ENCODE measurements around the gene SPCS1.
A peak's percentile ranks its signal among the peaks of the same experiment; 100 is the strongest.
"Not testable (repeated sequence)": the region's sequence is repeated elsewhere in the genome, so short reads cannot be mapped to it uniquely, and the experiment has no call there.

Gene SPCS1

GRCh38 chr3:52705688-52706686 lies at the start of gene SPCS1, which contains the start of gene GLT8D1:
Gene SPCS1, plus strand, starts transcription at chr3:52706106. Its CDS starts 141 bp downstream, at chr3:52706247.
Gene GLT8D1, minus strand, starts transcription at chr3:52705791. Its CDS starts 5,331 bp downstream, at chr3:52700460.
- peak; percentile 80 for DNase-seq

- DNase-seq, result no peak
Observed at GRCh38 chr3:52660046-52660445, 45.9 kb upstream of the SPCS1 start.

- DNase-seq, result no peak
Observed at GRCh38 chr3:52663098-52663497, 42.8 kb upstream of the SPCS1 start.

GRCh38 chr3:52670621-52671521 lies 35.0 kb upstream of the SPCS1 start:
- DNase-seq, result peak; percentile 98

GRCh38 chr3:52671676-52672075 lies 34.2 kb upstream of the SPCS1 start:
- no peak for DNase-seq

GRCh38 chr3:52676201-52676600 lies 29.7 kb upstream of the SPCS1 start:
- not testable (repeated sequence) for DNase-seq

- DNase-seq, result no peak
Observed at GRCh38 chr3:52678265-52679198, 27.4 kb upstream of the SPCS1 start.

GRCh38 chr3:52679199-52679538 lies 26.7 kb upstream of the SPCS1 start:
- DNase-seq, result no peak

GRCh38 chr3:52679811-52680210 lies 26.1 kb upstream of the SPCS1 start:
- DNase-seq, result no peak

GRCh38 chr3:52681596-52681995 lies 24.3 kb upstream of the SPCS1 start:
- DNase-seq, result peak; percentile 30

- peak; percentile 60 for DNase-seq
Observed at GRCh38 chr3:52682016-52682415, 23.9 kb upstream of the SPCS1 start.

GRCh38 chr3:52683611-52684010 lies 22.3 kb upstream of the SPCS1 start:
- no peak for DNase-seq

- no peak for DNase-seq
Observed at GRCh38 chr3:52684184-52684583, 21.7 kb upstream of the SPCS1 start.

- peak; percentile 62 for DNase-seq
Observed at GRCh38 chr3:52685285-52685708, 20.6 kb upstream of the SPCS1 start.

- DNase-seq, result peak; percentile 91
Observed at GRCh38 chr3:52685709-52686691, 19.9 kb upstream of the SPCS1 start, which contains the start of the genes GNL3 and PBRM1. Gene GNL3, plus strand, starts transcription at chr3:52686032. Its CDS starts 61 bp downstream, at chr3:52686093. Gene PBRM1, minus strand, starts transcription at chr3:52685913.

- no peak for DNase-seq
Observed at GRCh38 chr3:52688266-52688665, 17.6 kb upstream of the SPCS1 start.

- no peak for DNase-seq
Observed at GRCh38 chr3:52689151-52689550, 16.8 kb upstream of the SPCS1 start.

GRCh38 chr3:52690560-52690959 lies 15.3 kb upstream of the SPCS1 start:
- no peak for DNase-seq

- DNase-seq, result no peak
Observed at GRCh38 chr3:52693071-52693470, 12.8 kb upstream of the SPCS1 start.

- no peak for DNase-seq
Observed at GRCh38 chr3:52694528-52695189, 11.2 kb upstream of the SPCS1 start.
